BLaER1 (cell line): ENCODE results near the gene ICOSLG.
"Not testable (repeated sequence)": the region's sequence is repeated elsewhere in the genome, so short reads cannot be mapped to it uniquely, and the experiment has no call there.

Experiments used
- H3K27ac ChIP-seq: shearing (Covaris generic); formaldehyde crosslinking; 2 replicates; pipeline ENCODE4 v1.8.1; 2022
- H3K27me3 ChIP-seq: shearing (Covaris generic); formaldehyde crosslinking; 2 replicates; pipeline ENCODE4 v1.8.1; 2022
- H3K36me3 ChIP-seq: shearing (Covaris generic); formaldehyde crosslinking; 2 replicates; pipeline ENCODE4 v1.8.1; 2022
- H3K4me1 ChIP-seq: shearing (Covaris generic); formaldehyde crosslinking; 2 replicates; pipeline ENCODE4 v1.8.1; 2022
- H3K4me2 ChIP-seq: shearing (Covaris generic); formaldehyde crosslinking; 2 replicates; pipeline ENCODE4 v1.8.1; 2022
- H3K4me3 ChIP-seq: shearing (Covaris generic); formaldehyde crosslinking; 2 replicates; pipeline ENCODE4 v1.8.1; 2022
- H3K9ac ChIP-seq: shearing (Covaris generic); formaldehyde crosslinking; 2 replicates; pipeline ENCODE4 v1.8.1; 2022
- H3K9me3 ChIP-seq: shearing (Covaris generic); formaldehyde crosslinking; 2 replicates; pipeline ENCODE4 v1.8.1; 2022
- H4K20me1 ChIP-seq: shearing (Covaris generic); formaldehyde crosslinking; 2 replicates; pipeline ENCODE4 v1.8.1; 2022

Gene ICOSLG

GRCh38 chr21:44190349-44191271 lies 50.1 kb downstream of the ICOSLG start:
- H3K4me1 ChIP-seq, H3K9me3 ChIP-seq: not testable (repeated sequence)

GRCh38 chr21:44184862-44185261 lies 55.9 kb downstream of the ICOSLG start:
- not testable (repeated sequence) for H3K4me3 ChIP-seq, H3K9ac ChIP-seq, H3K4me1 ChIP-seq, H3K9me3 ChIP-seq, H3K27me3 ChIP-seq, H3K36me3 ChIP-seq, H3K27ac ChIP-seq, H3K4me2 ChIP-seq, H4K20me1 ChIP-seq

More at GRCh38 chr21:44190349-44191271, 50.1 kb downstream of the ICOSLG start:
- H3K4me3 ChIP-seq, H3K36me3 ChIP-seq, H4K20me1 ChIP-seq, H3K4me2 ChIP-seq, H3K27me3 ChIP-seq, H3K9ac ChIP-seq, H3K27ac ChIP-seq: not testable (repeated sequence)

- not testable (repeated sequence) for H3K4me3 ChIP-seq, H3K27ac ChIP-seq, H3K4me1 ChIP-seq, H4K20me1 ChIP-seq, H3K27me3 ChIP-seq, H3K9me3 ChIP-seq, H3K9ac ChIP-seq, H3K4me2 ChIP-seq, H3K36me3 ChIP-seq
These were observed 58.5 kb downstream of the ICOSLG start for GRCh38 chr21:44182202-44182601.

DNA sequence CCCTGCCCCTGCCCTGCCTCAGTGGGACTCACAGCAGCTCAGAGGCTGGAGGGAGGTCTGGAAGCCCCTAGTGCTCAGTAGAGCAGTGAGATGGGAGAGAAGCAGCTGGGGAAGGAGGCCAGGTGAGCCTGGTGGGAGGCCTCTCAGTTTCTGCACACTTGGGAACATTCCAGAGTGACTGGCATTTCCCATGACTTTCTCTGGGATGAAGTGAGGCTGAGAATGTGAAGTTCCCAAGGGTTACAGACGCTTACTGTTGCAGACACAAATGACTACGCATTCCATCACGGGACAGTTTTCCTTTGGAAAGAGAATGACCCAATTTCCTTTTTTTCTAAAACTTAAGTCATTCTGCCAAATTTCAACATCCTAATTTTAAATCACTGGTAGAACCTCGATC lies 59.2 kb downstream of the ICOSLG start:
- H3K9ac ChIP-seq, H3K9me3 ChIP-seq, H3K27me3 ChIP-seq, H4K20me1 ChIP-seq, H3K4me2 ChIP-seq, H3K4me1 ChIP-seq, H3K27ac ChIP-seq, H3K36me3 ChIP-seq, H3K4me3 ChIP-seq: not testable (repeated sequence)

DNA sequence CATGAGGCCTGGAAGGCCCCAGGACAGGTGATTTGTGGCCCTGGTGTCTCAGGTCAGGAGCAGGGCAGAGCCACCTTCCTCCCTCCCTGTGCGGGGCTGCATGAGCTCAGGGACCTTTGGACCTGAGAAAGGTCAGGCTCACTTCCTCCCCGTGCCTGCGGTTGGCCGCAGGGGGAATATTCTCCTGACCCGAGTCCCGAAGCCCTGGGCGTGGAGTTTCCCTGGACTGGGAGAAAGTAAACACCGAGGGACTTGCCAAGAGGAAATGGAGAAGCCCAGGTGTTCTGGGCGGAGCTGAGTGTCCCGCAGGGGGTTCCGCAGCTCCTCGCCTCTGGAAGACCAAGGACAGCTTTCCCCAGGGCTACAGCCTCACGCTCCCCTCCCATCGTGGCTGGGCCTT lies 64.6 kb downstream of the ICOSLG start:
- H3K9ac ChIP-seq, H3K9me3 ChIP-seq, H3K36me3 ChIP-seq, H3K27ac ChIP-seq, H3K4me3 ChIP-seq, H3K4me2 ChIP-seq, H4K20me1 ChIP-seq, H3K27me3 ChIP-seq, H3K4me1 ChIP-seq: not testable (repeated sequence)

- H3K9ac ChIP-seq, H3K4me2 ChIP-seq, H3K4me1 ChIP-seq, H3K4me3 ChIP-seq, H3K9me3 ChIP-seq, H3K27me3 ChIP-seq, H4K20me1 ChIP-seq, H3K36me3 ChIP-seq, H3K27ac ChIP-seq: not testable (repeated sequence)
These were observed 65.6 kb downstream of the ICOSLG start for GRCh38 chr21:44175189-44175588.
